NOMO-1 treated with DMSO at 0.1 percent for 48 hours (cell line): ENCODE measurements around the gene PAN2.
"Not testable (repeated sequence)": the region's sequence is repeated elsewhere in the genome, so short reads cannot be mapped to it uniquely, and the experiment has no call there.

ENCODE experiments used
- DNase-seq: peaks from one replicate; lab custom pipeline; 2025; ENCODE audit not compliant: unreplicated experiment; lab: John Stamatoyannopoulos, UW

Gene PAN2

GRCh38 chr12:56333679-56334489 is at the start of gene PAN2:
Gene PAN2 (minus strand): TSS chr12:56334000. CDS start chr12:56333094, 906 bp downstream.
- peak; percentile 95 for DNase-seq

GRCh38 chr12:56382611-56383010 is 48.8 kb upstream of the PAN2 start:
- no peak for DNase-seq

- no peak for DNase-seq
Observed at GRCh38 chr12:56377989-56378316, 44.2 kb upstream of the PAN2 start.

DNA sequence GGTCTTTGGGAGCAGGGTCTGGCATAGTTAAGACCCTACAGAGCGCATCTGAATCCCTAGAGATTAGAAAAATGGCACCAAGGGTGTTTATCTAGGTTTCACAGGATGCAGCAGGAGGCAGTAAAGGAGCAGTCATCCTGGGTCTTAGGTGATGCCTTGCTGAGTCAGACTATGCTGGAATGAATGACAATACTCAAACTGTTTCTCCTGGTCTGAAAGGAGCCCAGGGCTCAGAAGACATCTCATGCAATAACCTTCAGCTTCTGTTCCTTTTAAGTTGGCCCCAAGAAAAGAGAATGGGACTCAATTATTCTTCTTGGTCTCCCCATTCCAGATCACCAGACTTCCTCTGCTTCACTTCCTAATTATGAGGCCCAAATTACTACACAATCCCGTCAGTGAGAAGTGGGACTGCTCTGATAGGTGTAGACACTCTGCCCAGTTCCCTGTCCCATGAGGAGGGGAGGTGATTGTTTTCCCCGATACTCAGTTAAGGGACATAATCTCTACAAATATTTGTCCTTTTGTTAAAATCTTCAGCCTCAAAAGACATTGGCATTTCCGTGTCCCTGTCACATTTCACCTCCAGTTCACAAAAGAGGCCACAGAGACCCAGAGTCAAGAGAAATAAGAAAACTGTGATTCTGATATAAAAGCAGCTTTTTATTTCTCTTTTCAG is 43.6 kb upstream of the PAN2 start:
- DNase-seq = no peak

DNA sequence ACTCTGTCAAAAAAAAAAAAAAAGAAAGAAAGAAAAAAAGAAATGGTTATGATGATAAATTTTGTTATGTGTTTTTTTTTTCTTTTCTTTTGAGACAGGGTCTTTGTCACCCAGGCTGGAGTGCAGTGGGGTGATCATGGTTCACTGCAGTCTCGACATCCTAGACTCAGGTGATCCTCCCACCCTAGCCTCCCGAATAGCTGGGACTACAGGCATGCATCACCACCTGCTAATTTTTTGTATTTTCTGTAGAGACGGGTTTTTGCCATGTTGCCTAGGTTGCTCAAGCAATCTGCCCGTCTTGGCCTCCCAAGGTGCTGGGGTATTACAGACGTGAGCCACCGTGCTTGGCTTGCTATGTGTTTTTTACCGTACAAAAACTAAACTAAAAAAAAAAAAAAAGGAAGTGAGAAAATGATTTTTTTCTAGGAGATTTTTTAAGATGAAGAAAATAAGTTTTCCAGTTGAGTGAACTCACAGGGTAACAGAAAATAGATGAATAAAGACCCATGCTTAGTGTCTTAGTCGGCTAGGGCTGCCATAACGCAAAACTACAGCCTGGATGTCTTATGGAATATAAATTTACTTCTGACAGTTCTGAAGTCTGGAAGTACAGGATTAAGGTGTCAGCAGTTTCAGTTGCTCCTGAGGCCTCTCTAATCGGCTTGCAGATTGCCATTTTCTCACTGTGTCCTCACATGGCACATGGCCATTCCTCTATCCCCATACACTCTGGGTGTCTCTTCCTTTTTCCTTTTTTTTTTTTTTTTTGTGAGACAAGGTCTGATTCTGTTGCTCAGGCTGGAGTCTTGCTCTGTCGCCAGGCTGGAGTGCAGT is 42.0 kb upstream of the PAN2 start:
- DNase-seq = peak; percentile 54

DNA sequence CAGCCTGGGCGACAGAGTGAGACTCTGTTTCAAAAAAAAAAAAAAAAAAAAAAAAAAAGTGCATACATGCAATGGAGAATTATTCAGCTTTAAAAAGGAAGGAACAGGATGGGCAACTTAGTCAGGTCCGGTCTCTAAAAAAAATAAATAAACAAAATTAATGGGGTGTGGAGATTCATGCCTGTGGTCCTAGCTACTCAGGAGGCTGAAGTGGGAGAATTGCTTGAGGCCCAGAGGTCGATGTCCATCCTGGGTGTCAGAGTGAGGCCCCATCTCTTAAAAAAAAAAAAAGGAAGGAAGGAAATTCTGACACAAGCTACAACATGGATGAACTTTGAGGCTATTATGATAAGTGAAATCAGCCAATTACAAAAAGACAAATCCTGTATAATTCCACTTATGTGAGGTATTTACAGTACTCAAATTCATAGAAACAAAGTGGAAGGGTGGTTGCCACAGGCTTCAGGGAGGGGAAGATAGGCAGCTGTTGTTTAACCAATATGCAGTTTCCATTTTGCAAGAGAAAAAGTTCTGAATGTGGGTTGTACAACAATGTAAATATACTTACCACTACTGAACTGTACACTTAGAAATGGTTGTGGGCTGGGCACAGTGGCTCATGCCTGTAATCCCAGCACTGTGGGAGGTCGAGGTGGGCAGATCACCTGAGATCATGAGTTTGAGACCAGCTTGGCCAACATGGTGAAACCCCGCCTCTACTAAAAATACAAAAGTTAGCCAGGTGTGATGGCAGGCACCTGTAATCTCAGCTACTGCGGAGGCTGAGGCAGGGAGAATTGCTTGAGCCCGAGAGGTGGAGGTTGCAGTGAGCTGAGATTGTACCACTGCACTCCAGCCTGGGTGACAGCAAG is 41.2 kb upstream of the PAN2 start:
- DNase-seq = no peak

GRCh38 chr12:56373515-56373914 is 39.7 kb upstream of the PAN2 start:
- DNase-seq = no peak

DNA sequence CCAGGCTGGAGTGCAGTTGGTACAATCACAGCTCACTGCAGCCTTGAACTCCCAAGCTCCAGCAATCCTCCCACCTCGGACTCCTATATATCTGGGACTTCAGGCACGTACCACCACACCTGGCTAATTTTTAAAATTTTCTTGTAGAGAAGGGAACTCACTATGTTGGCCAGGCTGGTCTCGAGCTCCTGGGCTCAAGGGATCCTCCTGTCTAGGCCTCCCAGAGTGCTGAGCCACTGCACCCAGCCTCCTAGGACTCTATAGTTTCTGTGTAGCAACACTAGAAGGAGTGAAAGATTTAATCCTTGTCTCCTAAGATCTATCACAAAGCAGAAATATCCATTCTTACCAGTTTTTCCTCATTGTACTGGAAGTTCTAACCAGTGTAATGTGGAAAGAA is 33.1 kb upstream of the PAN2 start:
- no peak for DNase-seq

GRCh38 chr12:56362130-56363059 is 28.6 kb upstream of the PAN2 start, which contains the start of gene APOF:
Gene APOF (minus strand): TSS chr12:56362857. CDS start chr12:56362745, 112 bp downstream.
- DNase-seq = no peak

DNA sequence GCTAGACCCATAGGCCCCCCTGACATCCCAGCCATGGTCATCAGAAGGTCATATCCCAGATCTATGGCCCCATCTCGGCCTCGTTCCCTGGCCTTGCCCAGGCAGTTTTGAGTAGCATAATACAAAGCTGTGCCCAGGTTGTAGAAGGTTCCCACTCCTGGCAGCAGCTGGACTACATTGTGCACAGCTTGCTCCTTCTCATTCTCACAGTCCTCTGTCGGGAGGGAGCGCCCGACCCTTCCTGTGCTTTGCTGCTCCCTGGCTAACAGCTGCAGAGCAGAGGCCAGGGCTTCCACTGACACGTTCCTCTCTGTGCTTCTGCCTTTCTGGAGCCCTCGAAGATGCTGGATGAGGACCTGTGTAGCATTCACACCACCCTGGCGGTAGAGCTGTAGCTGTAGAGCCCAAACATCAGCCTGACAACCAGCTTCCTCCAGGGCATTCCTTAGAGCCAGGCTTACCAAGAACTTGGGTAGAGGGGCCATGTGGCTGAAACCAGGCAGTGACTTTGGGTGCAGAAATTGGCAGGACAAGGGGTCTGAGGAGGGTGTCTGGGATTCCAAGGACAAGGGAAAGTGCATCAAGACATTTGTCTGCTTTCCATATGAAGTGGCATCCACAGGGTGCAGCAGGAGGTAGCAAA is 27.8 kb upstream of the PAN2 start:
- DNase-seq = no peak

GRCh38 chr12:56359851-56360767 is 26.3 kb upstream of the PAN2 start, which contains the start of gene STAT2:
Gene STAT2 (minus strand): TSS chr12:56360107. CDS start chr12:56356571, 3,536 bp downstream.
- DNase-seq = peak; percentile 100

- DNase-seq = peak; percentile 52
Observed at GRCh38 chr12:56358836-56359532, 25.2 kb upstream of the PAN2 start.

GRCh38 chr12:56351325-56351724 is 17.5 kb upstream of the PAN2 start:
- DNase-seq = no peak

DNA sequence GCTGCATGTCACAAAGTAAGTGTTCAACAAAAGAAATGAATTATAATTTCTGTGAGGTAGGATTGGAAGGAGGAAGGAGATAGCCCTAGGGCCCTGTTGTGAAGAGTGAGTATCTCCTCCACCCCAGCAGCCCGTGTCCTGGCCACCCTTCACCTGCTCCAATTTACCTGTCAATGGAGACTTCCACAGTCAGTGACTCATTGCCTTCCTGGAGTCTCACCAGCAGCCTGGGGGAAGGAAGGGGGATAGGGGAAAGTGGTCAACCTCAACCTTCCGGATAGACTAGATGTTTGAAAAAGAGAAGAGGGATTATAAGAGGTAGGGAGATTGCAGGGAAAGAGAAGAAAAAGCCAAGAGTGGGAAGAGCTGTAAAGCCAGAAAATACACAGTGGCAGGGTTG is 16.9 kb upstream of the PAN2 start:
- no peak for DNase-seq

DNA sequence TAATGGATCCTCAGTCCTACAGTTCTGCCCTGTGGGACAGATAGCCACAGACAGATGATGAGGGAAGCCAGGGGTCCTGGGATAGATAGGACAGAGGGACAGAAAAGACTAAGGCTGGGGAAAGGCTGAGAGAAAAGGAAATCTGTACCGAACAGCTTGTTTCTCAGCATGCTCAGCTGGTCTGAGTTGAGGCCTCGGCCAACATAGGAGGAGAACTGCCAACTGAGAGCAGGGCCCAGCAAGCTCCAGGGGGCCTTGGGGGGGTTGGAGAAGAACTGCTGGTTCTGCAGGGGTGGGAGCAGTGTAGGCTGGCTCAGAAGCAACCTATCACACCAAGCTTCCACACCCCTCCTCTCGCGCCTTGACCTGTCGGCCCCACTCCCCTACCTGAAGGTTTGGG is 15.0 kb upstream of the PAN2 start:
- no peak for DNase-seq

- not testable (repeated sequence) for DNase-seq
Observed at GRCh38 chr12:56347255-56347654, 13.5 kb upstream of the PAN2 start.

- DNase-seq = no peak
Observed at GRCh38 chr12:56346675-56347074, 12.9 kb upstream of the PAN2 start.
